ENCODE data around the gene TBC1D5. TPM values are rescaled to one million over a fixed set of nuclear protein-coding genes. Genes with fewer than 3 reads are reported as not detected.

The TBC1D5 gene, protein sequence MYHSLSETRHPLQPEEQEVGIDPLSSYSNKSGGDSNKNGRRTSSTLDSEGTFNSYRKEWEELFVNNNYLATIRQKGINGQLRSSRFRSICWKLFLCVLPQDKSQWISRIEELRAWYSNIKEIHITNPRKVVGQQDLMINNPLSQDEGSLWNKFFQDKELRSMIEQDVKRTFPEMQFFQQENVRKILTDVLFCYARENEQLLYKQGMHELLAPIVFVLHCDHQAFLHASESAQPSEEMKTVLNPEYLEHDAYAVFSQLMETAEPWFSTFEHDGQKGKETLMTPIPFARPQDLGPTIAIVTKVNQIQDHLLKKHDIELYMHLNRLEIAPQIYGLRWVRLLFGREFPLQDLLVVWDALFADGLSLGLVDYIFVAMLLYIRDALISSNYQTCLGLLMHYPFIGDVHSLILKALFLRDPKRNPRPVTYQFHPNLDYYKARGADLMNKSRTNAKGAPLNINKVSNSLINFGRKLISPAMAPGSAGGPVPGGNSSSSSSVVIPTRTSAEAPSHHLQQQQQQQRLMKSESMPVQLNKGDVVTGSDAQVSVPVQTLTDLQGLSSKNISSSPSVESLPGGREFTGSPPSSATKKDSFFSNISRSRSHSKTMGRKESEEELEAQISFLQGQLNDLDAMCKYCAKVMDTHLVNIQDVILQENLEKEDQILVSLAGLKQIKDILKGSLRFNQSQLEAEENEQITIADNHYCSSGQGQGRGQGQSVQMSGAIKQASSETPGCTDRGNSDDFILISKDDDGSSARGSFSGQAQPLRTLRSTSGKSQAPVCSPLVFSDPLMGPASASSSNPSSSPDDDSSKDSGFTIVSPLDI
- total RNA-seq (2021) (26.1 to 32.9 TPM (median 28.8 TPM) in 3 replicates), Bru-seq, nascent RNA (percentile 68 among the genes with signal in this experiment)
- long read RNA-seq, experiment 1, partial matches to known transcripts: 19 of 98 reads
- long read RNA-seq, experiment 1, other reads (novel, unspliced or antisense): 78 of 98 reads
- long read RNA-seq, experiment 2, partial matches to known transcripts: 32 of 45 reads
- long read RNA-seq, experiment 2, other reads (novel, unspliced or antisense): 13 of 45 reads
- long read RNA-seq, experiment 3, partial matches to known transcripts: 3 of 4 reads
- long read RNA-seq, experiment 3, other reads (novel, unspliced or antisense): 1 of 4 reads

DNA sequence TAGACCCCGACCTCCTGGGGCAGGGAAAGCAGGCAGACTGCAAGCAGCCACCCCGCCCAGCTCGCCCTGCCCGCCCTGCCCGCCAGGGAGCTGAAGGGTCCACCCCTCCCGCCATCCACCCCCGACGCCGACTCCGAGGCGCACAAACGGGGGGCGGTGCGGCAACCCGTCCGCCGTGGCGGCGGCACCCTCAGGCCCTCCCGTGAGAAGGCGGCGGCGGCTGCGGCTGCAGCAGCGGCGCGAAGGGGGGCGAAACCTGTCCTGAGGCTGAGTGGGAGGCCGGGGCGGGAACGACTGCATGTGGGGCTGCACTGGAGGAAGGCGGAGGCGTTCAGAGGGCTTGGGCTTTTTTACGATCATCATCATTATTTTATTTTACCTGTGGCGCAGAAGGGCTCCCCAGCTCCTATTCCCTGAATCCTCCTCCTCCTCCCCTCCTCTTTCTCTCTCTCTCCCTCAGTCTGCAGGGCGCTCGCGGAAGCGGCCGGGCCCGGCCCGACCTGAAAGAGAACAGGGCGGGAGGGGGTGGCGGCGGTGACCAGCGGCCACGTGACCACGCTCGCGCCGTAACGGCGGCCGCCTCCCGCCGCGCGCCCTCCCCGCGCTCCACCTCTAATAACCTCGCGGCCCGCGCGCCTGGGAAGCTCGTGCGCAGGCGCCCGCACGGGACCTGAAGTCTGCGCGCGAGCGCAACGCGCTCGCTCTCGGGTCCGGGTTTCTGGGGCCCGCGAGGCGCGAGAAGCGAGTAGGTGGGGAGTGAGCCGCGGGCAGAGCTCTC is at the start of gene TBC1D5:
TSS of gene TBC1D5 (minus strand) at position 530 of the 778 bp plus-strand sequence. CDS start 234,061 bp downstream, outside the sequence.
- Mint-ChIP-seq H3K36me3 (no peaks in the 10 kb centered on the region), H3K4me1 (peaks cover 49% of the 10 kb centered on the region), H3K4me3 (peak within 1 kb of the TSS; percentile 85), H3K9me3 (no peaks in the 10 kb centered on the region), H3K27ac (peak within 1 kb of the TSS; percentile 99), H3K27me3 (ENCODE audit: low read depth) (no peaks in the 10 kb centered on the region)
- POLR2A ChIA-PET: interaction anchor here (1.0 to 1.8 kb wide), 2 partner anchors 11 to 99 kb away, joined by 4 to 6 read pairs; no protein-coding TSS in a partner anchor
- ATAC-seq (peak; percentile 87), DNase-seq (ENCODE audit: low spot score) (peak; percentile 94)
- CTCF ChIA-PET: interaction anchor here (1.1 to 2.1 kb wide), 2 partner anchors 97 to 99 kb away, joined by 8 to 20 read pairs; no protein-coding TSS in a partner anchor
- no peak for TF ChIP-seq PREB (CRISPR knock-in tag; IDR thresholded peaks at IDR 0.05; ENCODE audit: borderline replicate concordance)
- no peak for TF ChIP-seq GTF2I (CRISPR knock-in tag; conservative IDR thresholded peaks at IDR 0.05)
- TF ChIP-seq, protein P1, sequence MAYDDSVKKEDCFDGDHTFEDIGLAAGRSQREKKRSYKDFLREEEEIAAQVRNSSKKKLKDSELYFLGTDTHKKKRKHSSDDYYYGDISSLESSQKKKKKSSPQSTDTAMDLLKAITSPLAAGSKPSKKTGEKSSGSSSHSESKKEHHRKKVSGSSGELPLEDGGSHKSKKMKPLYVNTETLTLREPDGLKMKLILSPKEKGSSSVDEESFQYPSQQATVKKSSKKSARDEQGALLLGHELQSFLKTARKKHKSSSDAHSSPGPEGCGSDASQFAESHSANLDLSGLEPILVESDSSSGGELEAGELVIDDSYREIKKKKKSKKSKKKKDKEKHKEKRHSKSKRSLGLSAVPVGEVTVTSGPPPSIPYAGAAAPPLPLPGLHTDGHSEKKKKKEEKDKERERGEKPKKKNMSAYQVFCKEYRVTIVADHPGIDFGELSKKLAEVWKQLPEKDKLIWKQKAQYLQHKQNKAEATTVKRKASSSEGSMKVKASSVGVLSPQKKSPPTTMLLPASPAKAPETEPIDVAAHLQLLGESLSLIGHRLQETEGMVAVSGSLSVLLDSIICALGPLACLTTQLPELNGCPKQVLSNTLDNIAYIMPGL (CRISPR knock-in tag; IDR thresholded peaks at IDR 0.05): peak; percentile 76; the same call in 1 of the 2 replicates
- TF ChIP-seq ATF6 (CRISPR knock-in tag; IDR thresholded peaks at IDR 0.05): no peak
- no peak for TF ChIP-seq CREB1 (CRISPR knock-in tag; IDR thresholded peaks at IDR 0.05)
- TF ChIP-seq SOX15 (CRISPR knock-in tag; IDR thresholded peaks at IDR 0.05): no peak
- TF ChIP-seq RELA (CRISPR knock-in tag; IDR thresholded peaks at IDR 0.05; ENCODE audit: borderline replicate concordance): no peak
- TF ChIP-seq, protein P2, sequence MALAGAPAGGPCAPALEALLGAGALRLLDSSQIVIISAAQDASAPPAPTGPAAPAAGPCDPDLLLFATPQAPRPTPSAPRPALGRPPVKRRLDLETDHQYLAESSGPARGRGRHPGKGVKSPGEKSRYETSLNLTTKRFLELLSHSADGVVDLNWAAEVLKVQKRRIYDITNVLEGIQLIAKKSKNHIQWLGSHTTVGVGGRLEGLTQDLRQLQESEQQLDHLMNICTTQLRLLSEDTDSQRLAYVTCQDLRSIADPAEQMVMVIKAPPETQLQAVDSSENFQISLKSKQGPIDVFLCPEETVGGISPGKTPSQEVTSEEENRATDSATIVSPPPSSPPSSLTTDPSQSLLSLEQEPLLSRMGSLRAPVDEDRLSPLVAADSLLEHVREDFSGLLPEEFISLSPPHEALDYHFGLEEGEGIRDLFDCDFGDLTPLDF (CRISPR knock-in tag; IDR thresholded peaks at IDR 0.05): peak; percentile 73; the same call in 1 of the 2 replicates
- TF ChIP-seq ZNF423 (CRISPR knock-in tag; IDR thresholded peaks at IDR 0.05): 0 out of 2 replicates have a peak, but pooled peaks have one; percentile 32
- TF ChIP-seq, protein P3, sequence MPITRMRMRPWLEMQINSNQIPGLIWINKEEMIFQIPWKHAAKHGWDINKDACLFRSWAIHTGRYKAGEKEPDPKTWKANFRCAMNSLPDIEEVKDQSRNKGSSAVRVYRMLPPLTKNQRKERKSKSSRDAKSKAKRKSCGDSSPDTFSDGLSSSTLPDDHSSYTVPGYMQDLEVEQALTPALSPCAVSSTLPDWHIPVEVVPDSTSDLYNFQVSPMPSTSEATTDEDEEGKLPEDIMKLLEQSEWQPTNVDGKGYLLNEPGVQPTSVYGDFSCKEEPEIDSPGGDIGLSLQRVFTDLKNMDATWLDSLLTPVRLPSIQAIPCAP (CRISPR knock-in tag; IDR thresholded peaks at IDR 0.05): no peak
- no peak for TF ChIP-seq RORB (CRISPR knock-in tag; IDR thresholded peaks at IDR 0.05)
- TF ChIP-seq JAZF1 (CRISPR knock-in tag; IDR thresholded peaks at IDR 0.05): no peak
- peak; percentile 59; the same call in 1 of the 2 replicates for TF ChIP-seq ZNF232 (CRISPR knock-in tag; IDR thresholded peaks at IDR 0.05)
- TF ChIP-seq, protein P4, sequence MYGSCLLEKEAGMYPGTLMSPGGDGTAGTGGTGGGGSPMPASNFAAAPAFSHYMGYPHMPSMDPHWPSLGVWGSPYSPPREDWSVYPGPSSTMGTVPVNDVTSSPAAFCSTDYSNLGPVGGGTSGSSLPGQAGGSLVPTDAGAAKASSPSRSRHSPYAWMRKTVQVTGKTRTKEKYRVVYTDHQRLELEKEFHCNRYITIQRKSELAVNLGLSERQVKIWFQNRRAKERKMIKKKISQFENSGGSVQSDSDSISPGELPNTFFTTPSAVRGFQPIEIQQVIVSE (CRISPR knock-in tag; IDR thresholded peaks at IDR 0.05; ENCODE audit: borderline replicate concordance): no peak
- TF ChIP-seq MLX (CRISPR knock-in tag; IDR thresholded peaks at IDR 0.05): no peak
- TF ChIP-seq ZBTB43 (CRISPR knock-in tag; IDR thresholded peaks at IDR 0.05): peak; percentile 71
- peak; percentile 28; the same call in 1 of the 2 replicates for TF ChIP-seq GABPB1 (CRISPR knock-in tag; IDR thresholded peaks at IDR 0.05)
- TF ChIP-seq, protein P5, sequence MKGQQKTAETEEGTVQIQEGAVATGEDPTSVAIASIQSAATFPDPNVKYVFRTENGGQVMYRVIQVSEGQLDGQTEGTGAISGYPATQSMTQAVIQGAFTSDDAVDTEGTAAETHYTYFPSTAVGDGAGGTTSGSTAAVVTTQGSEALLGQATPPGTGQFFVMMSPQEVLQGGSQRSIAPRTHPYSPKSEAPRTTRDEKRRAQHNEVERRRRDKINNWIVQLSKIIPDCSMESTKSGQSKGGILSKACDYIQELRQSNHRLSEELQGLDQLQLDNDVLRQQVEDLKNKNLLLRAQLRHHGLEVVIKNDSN (CRISPR knock-in tag; IDR thresholded peaks at IDR 0.05): peak; percentile 95
- no peak for TF ChIP-seq ZBTB21 (CRISPR knock-in tag; IDR thresholded peaks at IDR 0.05; ENCODE audit: borderline replicate concordance)
- TF ChIP-seq ELF4 (CRISPR knock-in tag; IDR thresholded peaks at IDR 0.05; ENCODE audit: low read depth): no peak
- TF ChIP-seq NFYB (CRISPR knock-in tag; conservative IDR thresholded peaks at IDR 0.05; ENCODE audit: low read depth): no peak
- no peak for TF ChIP-seq FOXK1 (CRISPR knock-in tag; IDR thresholded peaks at IDR 0.05)

Data from WTC11 (cell line).